ENCODE results near the gene FAM228B. TPM values are rescaled to one million over a fixed set of nuclear protein-coding genes. Genes with fewer than 3 reads are reported as not detected.

FAM228B gene
- total RNA-seq, 2 experiments from 2014 or later = 4.1 to 4.6 TPM

DNA sequence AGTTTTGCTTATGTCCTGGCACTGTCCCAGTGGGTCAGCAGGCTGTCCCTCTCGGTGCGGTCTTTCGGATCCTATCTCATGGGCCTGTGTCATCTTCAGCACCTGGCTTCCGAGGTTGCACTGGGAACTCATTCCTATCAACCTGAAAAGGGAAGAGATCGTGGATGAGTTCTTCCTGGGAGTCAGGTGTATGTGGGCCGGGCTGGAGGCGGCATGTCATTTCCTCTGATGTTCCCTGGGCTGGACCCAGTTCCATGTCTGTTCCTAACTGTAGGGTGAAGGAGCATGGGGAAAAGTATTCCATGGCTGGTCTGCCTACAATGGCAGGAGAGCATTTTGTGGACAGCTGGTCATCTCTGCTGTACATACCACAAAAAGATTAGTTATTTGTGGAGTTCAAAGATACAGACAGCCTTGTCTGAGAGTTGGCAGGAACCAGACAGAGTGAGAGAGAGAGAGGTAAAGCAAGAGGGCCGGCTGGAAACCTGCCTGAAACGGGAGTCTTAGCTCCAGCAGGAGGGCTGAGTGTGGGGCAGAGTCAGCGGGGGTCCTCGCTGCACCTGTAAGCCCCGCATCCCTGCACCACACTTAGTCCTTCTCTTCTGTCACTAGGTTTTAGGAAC is 76.8 kb downstream of the FAM228B start:
- no peak for DNase-seq
- Mint-ChIP-seq H3K4me3 (no peak overlapping the region), H3K4me1 (no peaks in the 10 kb centered on the region), H3K27ac (no peak overlapping the region), H3K36me3 (peaks cover 6% of the 10 kb centered on the region), H3K27me3 (no peaks in the 10 kb centered on the region), H3K9me3 (peaks cover 10% of the 10 kb centered on the region)

DNA sequence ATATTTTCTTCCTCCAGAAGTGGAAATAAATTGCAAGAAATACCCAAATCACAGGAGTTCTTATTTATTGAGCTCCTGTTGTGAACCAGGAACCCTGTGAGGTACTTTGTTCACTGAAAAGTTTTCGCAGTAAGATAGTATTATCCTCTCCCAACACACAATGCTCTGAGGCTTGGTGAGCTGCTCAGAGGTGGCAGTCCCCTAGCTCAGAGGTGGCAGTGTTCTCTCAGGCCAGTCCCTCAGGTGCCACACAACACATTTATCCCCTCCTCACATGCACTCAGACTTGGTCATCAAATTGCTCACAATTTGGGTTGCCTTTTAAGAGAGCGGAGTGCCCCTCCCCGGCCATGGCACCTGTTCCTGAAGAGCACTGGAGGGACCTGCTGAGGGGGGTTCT is 77.5 kb downstream of the FAM228B start:
- H3K27me3 Mint-ChIP-seq = no peaks in the 10 kb centered on the region
- no peaks in the 10 kb centered on the region for H3K4me1 Mint-ChIP-seq
- DNase-seq = no peak
- H3K27ac Mint-ChIP-seq = no peak overlapping the region
- H3K4me3 Mint-ChIP-seq = no peak overlapping the region
- peaks cover 10% of the 10 kb centered on the region for H3K9me3 Mint-ChIP-seq
- peaks cover 6% of the 10 kb centered on the region for H3K36me3 Mint-ChIP-seq

- H3K36me3 Mint-ChIP-seq = peaks cover 7% of the 10 kb centered on the region
- no peak overlapping the region for H3K27ac Mint-ChIP-seq
- no peaks in the 10 kb centered on the region for H3K9me3 Mint-ChIP-seq
These were observed 79.9 kb downstream of the FAM228B start for GRCh38 chr2:24203029-24203786.

GRCh38 chr2:24203787-24204150 is 80.5 kb downstream of the FAM228B start:
- Mint-ChIP-seq H3K9me3 (no peaks in the 10 kb centered on the region), H3K27me3 (no peaks in the 10 kb centered on the region), H3K4me3 (no peak overlapping the region), H3K36me3 (peaks cover 10% of the 10 kb centered on the region), H3K27ac (no peak overlapping the region), H3K4me1 (no peaks in the 10 kb centered on the region)
- no peak for DNase-seq

More at GRCh38 chr2:24203029-24203786, 79.9 kb downstream of the FAM228B start:
- DNase-seq = no peak
- no peak overlapping the region for H3K4me3 Mint-ChIP-seq
- H3K4me1 Mint-ChIP-seq = no peaks in the 10 kb centered on the region
- no peaks in the 10 kb centered on the region for H3K27me3 Mint-ChIP-seq

- H3K4me3 Mint-ChIP-seq = no peak overlapping the region
These were observed 81.2 kb downstream of the FAM228B start for GRCh38 chr2:24204505-24204904.

GRCh38 chr2:24205131-24205530 is 81.9 kb downstream of the FAM228B start:
- H3K4me3 Mint-ChIP-seq = no peak overlapping the region
- H3K27ac Mint-ChIP-seq = no peak overlapping the region
- H3K27me3 Mint-ChIP-seq = no peaks in the 10 kb centered on the region
- DNase-seq = no peak
- H3K36me3 Mint-ChIP-seq = peaks cover 6% of the 10 kb centered on the region
- H3K9me3 Mint-ChIP-seq = no peaks in the 10 kb centered on the region
- H3K4me1 Mint-ChIP-seq = no peaks in the 10 kb centered on the region

More at GRCh38 chr2:24204505-24204904, 81.2 kb downstream of the FAM228B start:
- peaks cover 6% of the 10 kb centered on the region for H3K36me3 Mint-ChIP-seq
- no peak for DNase-seq
- H3K27me3 Mint-ChIP-seq = no peaks in the 10 kb centered on the region
- H3K27ac Mint-ChIP-seq = no peak overlapping the region
- H3K4me1 Mint-ChIP-seq = no peaks in the 10 kb centered on the region
- no peaks in the 10 kb centered on the region for H3K9me3 Mint-ChIP-seq

- Mint-ChIP-seq H3K4me1 (no peaks in the 10 kb centered on the region), H3K4me3 (no peak overlapping the region), H3K9me3 (no peaks in the 10 kb centered on the region), H3K27me3 (no peaks in the 10 kb centered on the region), H3K36me3 (peaks cover 4% of the 10 kb centered on the region), H3K27ac (no peak overlapping the region)
- DNase-seq = no peak
These were observed 83.0 kb downstream of the FAM228B start for GRCh38 chr2:24206242-24206641.

DNA sequence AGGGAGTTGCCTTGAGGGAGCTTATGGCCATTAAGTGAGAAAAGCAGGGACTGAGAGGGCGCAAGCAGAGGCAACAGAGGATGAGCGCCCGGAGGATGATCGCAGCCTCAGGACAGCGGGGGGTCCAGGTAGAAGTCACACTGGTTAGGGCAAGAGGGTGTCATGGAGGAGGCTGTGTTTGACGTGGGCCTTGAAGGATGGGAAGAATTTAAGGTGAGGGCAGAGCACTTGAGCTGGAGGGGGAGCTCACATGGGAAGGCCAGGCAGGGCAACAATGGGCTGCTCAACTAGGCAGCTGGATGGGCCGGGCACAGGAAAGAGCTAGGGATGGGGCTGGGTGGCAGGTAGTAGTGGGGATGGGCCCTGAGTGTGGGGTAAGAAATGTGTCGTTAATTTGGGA is 83.4 kb downstream of the FAM228B start:
- no peaks in the 10 kb centered on the region for H3K9me3 Mint-ChIP-seq
- H3K27ac Mint-ChIP-seq = no peak overlapping the region
- peaks cover 4% of the 10 kb centered on the region for H3K36me3 Mint-ChIP-seq
- no peaks in the 10 kb centered on the region for H3K27me3 Mint-ChIP-seq
- no peak for DNase-seq
- H3K4me1 Mint-ChIP-seq = no peaks in the 10 kb centered on the region
- no peak overlapping the region for H3K4me3 Mint-ChIP-seq

DNA sequence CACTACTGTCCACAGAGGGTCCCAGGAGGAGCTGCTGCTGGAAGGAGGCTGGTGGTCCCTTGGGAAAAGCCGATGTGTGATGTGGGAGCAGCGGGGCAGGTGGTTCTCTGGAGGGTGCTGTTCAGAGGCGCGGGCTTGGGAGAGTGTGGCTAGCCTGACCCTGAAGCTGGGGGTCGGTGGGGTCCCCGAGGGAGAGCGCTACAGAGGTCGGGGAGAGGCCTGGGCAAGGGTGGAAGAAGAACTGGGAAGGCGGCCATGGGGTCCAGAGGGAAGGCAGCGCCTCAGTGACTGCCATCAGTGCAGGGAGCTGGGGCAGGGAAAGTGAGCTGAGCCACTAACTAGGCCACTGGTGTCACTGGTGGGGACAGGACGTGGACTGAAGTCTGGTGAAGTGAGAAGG is 84.1 kb downstream of the FAM228B start:
- Mint-ChIP-seq H3K27ac (no peak overlapping the region), H3K36me3 (peaks cover 4% of the 10 kb centered on the region), H3K4me1 (no peaks in the 10 kb centered on the region), H3K4me3 (no peak overlapping the region), H3K27me3 (no peaks in the 10 kb centered on the region), H3K9me3 (no peaks in the 10 kb centered on the region)
- DNase-seq = no peak

GRCh38 chr2:24208490-24208889 is 85.2 kb downstream of the FAM228B start:
- no peak overlapping the region for H3K4me3 Mint-ChIP-seq
- no peaks in the 10 kb centered on the region for H3K27me3 Mint-ChIP-seq
- H3K36me3 Mint-ChIP-seq = peaks cover 4% of the 10 kb centered on the region
- no peak for DNase-seq
- no peak overlapping the region for H3K27ac Mint-ChIP-seq
- H3K4me1 Mint-ChIP-seq = no peaks in the 10 kb centered on the region
- H3K9me3 Mint-ChIP-seq = no peaks in the 10 kb centered on the region

DNA sequence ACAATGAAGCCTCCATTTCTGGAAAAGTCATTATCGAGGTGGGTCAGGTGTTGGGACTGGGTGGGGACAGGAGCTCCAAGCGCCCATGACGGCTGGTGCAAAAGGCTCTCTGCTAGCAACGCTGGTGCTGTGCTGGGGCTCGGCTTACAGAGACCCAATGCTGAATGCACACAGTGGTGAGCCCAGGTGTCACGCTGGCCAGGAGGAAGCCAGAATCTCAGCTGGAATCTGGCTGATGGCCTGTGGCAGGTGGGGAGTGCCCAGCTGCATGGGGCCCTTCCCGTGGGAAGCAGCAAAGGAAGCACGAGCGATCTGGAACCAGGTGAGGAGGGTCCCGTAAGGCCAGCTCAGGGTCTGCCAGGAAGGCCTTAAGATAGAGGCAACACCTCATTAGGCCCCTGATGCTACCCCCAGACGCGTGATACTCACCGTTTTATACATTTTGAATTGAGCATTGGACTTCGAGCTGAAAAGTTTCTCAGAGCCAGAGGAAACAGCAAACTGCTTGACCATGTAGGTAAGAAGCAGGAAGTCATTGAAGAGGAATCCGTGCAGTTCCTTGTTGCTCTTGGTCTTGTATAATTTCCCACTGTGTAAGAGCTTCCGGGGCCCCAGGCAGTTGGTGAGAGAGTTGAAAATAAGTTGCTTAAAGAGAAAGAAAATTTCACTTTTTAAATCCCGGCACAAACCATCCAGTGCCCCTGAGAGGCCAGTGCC is 86.3 kb downstream of the FAM228B start:
- no peak overlapping the region for H3K27ac Mint-ChIP-seq
- H3K9me3 Mint-ChIP-seq = no peaks in the 10 kb centered on the region
- no peaks in the 10 kb centered on the region for H3K4me1 Mint-ChIP-seq
- DNase-seq = no peak
- no peak overlapping the region for H3K4me3 Mint-ChIP-seq
- H3K27me3 Mint-ChIP-seq = no peaks in the 10 kb centered on the region
- peaks cover 4% of the 10 kb centered on the region for H3K36me3 Mint-ChIP-seq

DNA sequence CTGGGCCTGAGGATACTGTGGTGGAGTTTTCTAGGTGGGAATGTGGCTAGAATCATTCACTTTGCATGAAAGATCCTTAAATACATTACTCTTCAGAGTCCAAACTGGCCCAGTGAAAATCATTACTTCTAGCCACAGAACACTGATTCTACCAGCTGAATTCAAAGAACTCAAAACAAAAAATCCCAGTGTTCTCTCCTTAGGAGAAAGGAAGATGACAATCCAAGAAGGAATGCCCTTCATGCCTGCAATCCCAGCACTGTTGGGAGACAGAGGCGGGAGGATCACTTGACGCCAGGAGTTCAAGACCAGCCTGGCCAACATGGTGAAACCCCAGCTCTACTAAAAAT is 86.8 kb downstream of the FAM228B start:
- H3K9me3 Mint-ChIP-seq = no peaks in the 10 kb centered on the region
- H3K27me3 Mint-ChIP-seq = no peaks in the 10 kb centered on the region
- no peak overlapping the region for H3K4me3 Mint-ChIP-seq
- peaks cover 2% of the 10 kb centered on the region for H3K4me1 Mint-ChIP-seq
- no peak for DNase-seq
- peaks cover 4% of the 10 kb centered on the region for H3K36me3 Mint-ChIP-seq
- H3K27ac Mint-ChIP-seq = no peak overlapping the region

DNA sequence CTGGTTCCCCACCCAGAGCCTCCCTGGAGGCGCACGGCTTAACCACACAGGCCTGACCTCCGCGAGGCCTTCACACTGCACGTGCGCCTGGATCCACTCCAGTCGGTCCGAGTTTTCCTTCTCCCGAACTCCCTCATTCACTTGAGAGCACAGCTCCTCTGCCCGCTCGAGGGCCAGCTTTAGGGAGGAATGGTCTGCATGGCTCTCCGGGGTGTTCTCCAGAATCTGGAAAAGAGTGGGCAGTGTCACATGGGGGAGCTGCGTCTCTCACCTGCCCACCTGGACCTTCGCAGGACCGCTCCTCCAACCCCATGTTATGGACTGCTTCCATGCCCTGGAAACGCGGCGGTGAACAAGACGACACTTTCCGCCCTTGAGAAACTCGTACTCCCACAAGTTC is 87.5 kb downstream of the FAM228B start:
- no peak overlapping the region for H3K27ac Mint-ChIP-seq
- no peak overlapping the region for H3K4me3 Mint-ChIP-seq
- H3K4me1 Mint-ChIP-seq = peaks cover 4% of the 10 kb centered on the region
- DNase-seq = no peak
- H3K27me3 Mint-ChIP-seq = no peaks in the 10 kb centered on the region
- H3K9me3 Mint-ChIP-seq = no peaks in the 10 kb centered on the region
- H3K36me3 Mint-ChIP-seq = peaks cover 4% of the 10 kb centered on the region

DNA sequence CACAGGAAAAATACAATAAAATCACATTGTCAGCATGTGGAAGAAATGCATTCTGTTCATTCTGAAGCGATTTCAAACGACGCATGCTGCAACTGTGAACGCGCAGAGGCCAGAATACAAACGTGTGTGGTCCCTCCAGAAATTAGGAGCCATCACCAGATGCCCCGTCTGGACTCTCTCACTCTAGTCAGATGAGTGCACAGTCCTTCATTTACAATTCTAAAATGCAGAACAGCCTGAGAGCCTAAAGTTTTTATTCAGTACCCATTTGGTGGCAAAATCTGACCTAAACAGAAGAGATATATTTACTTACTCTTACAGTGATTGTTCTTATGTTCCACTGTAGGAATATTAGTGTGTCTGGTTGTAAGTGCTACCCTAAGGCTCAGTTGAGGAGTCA is 88.1 kb downstream of the FAM228B start:
- Mint-ChIP-seq H3K4me3 (no peak overlapping the region), H3K27ac (no peak overlapping the region), H3K36me3 (peaks cover 4% of the 10 kb centered on the region), H3K9me3 (no peaks in the 10 kb centered on the region), H3K27me3 (no peaks in the 10 kb centered on the region), H3K4me1 (peaks cover 4% of the 10 kb centered on the region)
- DNase-seq = no peak

DNA sequence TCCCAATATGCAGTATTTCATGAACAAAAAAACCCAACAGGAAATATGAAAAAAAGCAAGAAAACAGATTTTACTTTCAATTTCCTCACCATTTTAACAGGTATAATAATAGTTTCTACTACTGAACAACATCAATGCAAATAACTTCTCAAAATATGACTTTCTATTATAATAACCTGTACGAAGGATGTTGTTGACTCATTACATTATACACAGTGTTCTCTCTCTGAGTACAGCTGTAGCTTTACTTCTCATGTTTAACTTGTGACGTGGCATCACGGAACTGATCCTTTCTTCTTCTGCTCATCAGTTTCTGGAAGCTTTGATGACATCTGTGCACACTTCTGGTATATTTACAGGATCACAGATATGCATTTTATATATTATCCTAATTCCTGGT is 91.6 kb downstream of the FAM228B start:
- Mint-ChIP-seq H3K4me3 (no peak overlapping the region), H3K36me3 (peaks cover 2% of the 10 kb centered on the region), H3K9me3 (no peaks in the 10 kb centered on the region), H3K4me1 (peaks cover 4% of the 10 kb centered on the region), H3K27me3 (no peaks in the 10 kb centered on the region), H3K27ac (no peak overlapping the region)
- DNase-seq = no peak
